Esophagus muscularis mucosa (tissue), 3 donors: ENCODE results near the gene PLEKHH1.

Source experiments
- CTCF ChIP-seq, 3 experiments: fragments of 200-600 bp in 2 of 3; fragments of 450-650 bp in 1 of 3; sonication (generic) in 2 of 3; IDR thresholded peaks; one replicate each; pipeline ENCODE4 v1.5.1; 2017 to 2019; ENCODE audit warnings: antibody characterized with exemption in 3 of 3, mild to moderate bottlenecking in 2 of 3, moderate library complexity in 1 of 3
- POLR2A ChIP-seq: fragments of 450-650 bp; IDR thresholded peaks from one replicate; pipeline ENCODE4 v1.6.1; 2017; ENCODE audit warnings: antibody characterized with exemption, moderate library complexity, mild to moderate bottlenecking, low read depth

GRCh38 chr14:67490196-67490595 lies 42.9 kb upstream of the PLEKHH1 start:
- no peak for TF ChIP-seq CTCF (IDR thresholded peaks at IDR 0.05)
- TF ChIP-seq POLR2A, result no peak
